DMS114 treated with DMSO at 0.1 percent for 48 hours (cell line): Measurements from ENCODE around the gene SH3GL3.
A peak's percentile ranks its signal among the peaks of the same experiment; 100 is the strongest.

ENCODE experiments used
- DNase-seq: peaks from one replicate; lab custom pipeline; 2025; ENCODE audit not compliant: unreplicated experiment; lab: John Stamatoyannopoulos, UW

Gene SH3GL3

DNA sequence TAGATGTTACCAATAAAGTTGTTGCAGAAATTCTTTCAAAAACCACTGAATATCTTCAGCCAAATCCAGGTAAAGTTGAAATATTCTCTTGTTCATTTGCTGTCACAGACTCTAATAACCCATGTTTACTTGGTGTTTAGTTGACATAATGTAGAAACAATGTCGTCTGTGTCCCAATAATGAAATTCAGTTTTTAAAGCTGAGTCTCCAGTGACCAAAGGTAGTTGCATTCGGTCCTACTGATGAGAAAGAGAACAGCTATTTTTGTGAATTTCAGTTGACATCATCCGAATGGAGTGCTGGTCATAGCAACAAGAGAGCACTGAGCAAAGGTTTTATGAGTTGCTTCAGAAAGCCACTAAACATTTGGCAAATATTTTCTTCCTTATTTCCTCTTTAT lies 118.0 kb downstream of the SH3GL3 start:
- no peak for DNase-seq

- peak; percentile 41 for DNase-seq
Measured at GRCh38 chr15:83565553-83566159, 118.5 kb downstream of the SH3GL3 start.

- no peak for DNase-seq
Measured at GRCh38 chr15:83567318-83567717, 120.2 kb downstream of the SH3GL3 start.

- DNase-seq = no peak
Measured at GRCh38 chr15:83569341-83569740, 122.2 kb downstream of the SH3GL3 start.

DNA sequence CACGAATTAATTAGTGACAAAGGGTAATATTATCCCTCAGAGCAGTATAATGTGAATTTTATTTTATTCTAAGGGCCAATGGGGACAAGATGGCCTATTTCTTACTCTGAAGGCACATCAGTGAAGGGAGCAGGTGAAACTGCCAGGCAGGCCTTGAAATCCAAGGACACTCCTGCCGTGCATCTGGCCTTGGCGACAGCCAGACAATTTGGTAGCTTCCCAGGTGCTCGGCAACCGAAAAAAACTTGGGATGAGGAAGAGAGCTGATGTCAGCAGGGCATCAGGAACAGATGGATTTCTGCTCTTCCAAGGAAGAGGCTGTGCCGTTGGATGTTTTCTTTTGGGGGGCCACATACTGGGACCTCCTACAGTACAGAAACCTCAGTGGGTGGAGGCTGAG lies 123.6 kb downstream of the SH3GL3 start:
- no peak for DNase-seq

- DNase-seq = peak; percentile 30
Measured at GRCh38 chr15:83571820-83572707, 124.9 kb downstream of the SH3GL3 start.

GRCh38 chr15:83574345-83574744 lies 127.2 kb downstream of the SH3GL3 start:
- DNase-seq = no peak

DNA sequence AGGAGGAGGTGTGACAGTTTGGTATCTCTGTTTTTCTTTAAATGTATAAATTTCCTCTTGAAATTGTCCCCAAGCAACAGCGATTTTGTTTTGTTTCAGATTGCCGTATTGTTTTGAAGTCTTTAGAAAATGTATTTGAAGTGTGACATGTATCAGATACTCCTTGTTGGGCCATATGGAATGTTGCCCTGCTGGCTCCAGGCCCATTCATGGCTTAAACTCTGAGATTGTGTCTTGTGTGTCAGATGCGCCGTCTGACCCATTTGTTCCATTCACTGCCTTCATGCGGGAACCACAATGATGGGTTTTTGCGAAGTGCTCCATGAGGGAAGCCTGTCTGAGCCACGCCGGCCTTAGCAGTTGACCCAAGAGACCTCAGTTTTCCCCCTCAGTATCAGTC lies 131.6 kb downstream of the SH3GL3 start:
- no peak for DNase-seq

- no peak for DNase-seq
Measured at GRCh38 chr15:83581381-83581780, 134.2 kb downstream of the SH3GL3 start.

DNA sequence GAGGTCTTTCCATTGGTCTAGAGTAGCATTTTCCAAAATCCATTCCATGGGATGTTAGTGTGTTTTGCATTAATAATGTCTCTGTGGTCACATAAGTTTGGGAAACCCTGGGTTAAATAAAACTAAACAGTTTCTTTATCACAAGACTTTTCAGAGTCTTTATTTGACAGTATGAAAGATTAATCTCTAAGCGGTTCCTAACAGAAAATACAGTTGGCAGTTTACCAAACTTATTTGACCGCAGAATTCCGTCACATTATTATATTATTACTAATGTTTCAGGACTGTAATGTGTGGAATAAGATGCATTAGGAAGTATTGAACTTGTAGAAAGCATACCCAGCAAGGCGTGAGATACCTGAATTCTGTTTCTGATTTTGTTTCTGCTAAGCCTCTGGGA lies 135.2 kb downstream of the SH3GL3 start:
- DNase-seq = no peak

DNA sequence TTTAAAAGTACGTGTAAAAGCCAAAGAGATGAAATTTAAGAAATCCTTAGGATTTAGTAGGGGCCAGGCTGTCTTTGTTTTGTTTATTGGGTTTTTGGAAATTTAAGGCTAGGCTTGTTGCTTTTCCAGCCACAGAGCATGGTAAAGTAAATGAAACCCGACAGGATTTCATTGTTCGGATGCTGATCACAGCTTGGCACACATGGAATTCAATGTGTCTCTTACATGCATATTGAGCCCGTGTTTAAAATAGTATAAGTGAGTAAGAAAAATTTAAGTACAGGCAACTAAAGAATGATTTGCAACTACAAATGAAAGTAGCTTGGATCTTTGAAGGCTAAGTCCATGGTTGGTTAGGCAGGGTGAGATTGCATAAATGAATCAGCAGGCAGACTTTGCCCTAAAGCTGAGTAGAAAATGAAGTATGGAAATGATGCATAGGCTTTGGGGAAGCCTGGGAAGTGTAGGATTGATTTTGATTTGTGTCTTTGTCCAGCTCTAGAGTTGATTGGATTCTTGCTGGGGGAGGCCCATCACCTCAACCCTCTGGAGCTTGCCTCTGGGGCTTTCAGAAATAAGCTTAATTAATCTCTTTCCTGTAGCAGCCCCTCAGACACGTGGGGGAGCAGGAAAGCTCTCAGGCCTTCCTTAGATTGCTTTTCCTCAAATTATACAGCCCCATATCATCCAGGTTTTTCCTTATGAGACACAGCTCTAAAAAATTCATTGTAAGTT lies 138.6 kb downstream of the SH3GL3 start:
- DNase-seq = no peak

DNA sequence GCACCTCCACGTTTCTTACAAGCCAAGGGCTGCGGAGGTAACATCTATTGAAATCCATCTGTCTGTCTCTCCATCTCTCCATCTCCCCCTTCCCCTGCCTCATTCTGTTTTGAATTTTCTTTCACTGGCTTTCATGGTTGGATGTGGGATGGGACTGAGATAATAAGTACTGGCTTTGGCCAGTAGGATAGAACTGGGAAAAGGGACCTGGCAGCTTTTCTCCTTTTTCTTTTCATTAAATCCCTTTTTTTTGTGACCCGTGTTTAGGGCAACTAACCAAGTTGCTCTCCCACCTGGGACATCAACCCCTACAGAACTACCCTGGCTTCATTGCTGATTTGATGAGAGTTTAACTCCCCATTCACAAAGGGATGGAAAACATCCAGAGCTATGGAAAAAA lies 139.9 kb downstream of the SH3GL3 start:
- no peak for DNase-seq

DNA sequence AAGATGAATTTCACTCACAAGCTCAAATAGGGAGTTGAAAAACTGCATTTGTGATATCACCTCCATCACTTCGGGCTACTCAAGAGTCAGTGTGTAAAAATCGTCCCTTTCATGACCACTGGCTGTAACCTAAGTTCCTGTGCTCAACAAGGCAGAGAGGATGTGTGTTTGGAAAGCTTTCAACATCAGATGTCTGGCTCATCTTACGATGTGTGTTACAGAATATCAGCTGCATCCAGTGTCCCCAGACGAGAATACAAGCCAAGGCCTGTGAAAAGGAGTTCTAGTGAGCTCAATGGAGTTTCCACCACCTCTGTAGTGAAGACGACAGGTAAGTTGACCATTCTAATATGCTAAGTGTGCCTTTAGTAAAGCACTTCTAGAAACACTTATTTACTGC lies 141.3 kb downstream of the SH3GL3 start:
- DNase-seq = no peak

DNA sequence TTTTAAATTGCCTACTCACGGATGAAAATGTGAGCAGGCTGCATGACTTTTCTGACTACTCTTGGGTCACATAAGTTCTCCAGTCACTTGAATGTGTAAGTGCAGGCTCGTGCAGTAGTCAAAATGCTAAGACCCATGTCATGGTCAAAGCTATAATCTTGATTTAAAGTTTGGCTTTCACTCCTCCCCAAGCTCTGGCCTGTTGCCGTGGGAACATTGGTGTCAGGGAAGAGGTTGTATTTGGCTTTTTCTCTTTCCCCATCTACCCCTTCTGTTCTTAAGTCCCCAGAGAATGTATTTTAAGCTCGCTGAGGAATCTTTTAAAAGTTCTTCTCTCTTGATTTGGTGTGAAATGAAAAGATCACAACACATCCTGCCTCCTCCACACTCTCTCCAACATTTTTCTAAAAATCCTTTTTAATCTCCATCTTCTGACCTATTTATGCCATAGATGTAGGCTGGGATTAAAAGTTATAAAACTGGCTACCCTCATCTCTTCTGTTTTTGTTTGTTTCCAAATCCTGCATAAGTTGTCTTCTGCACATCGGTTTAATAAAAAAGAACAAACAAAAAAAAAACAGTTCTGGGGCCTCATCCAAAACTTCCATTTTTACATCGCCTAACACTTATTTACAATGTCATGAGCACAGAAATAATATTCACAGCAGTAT lies 145.4 kb downstream of the SH3GL3 start:
- no peak for DNase-seq

DNA sequence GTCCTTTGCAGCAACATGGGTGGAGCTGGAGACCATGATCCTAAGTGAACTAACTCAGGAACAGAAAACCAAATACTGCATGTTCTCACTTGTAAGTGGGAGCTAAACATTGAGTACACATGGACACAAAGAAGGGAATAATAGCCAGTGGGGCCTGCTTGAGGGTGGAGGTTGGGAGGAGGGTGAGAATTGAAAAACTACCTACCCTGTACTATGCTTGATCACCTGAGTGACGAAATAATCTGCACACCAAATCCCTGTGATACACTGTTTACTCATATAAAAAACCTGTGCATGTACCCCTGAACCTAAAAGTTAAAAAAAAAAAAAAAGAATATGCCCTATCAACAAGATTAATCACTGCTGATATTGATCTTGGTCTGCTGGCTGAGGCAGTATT lies 148.1 kb downstream of the SH3GL3 start:
- no peak for DNase-seq

DNA sequence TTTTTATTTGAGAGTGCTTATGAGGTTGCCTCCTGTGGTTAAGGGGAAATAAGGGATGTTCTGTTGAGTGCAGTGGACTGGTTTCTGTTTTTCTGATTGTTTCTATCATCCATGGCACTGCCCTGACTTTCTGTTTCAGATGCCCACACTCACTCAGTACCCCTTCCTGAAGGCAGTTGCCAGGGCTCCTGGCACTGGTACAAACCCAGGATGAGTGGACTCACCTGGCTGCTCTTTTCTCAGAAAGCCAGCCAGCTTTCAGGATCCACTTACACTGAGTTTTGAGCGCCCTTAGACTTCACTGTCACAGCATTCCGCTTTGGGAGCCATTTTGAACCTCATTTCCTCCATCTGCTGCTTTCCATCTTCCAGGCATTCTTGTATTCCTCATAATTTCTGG lies 150.9 kb downstream of the SH3GL3 start:
- no peak for DNase-seq

- DNase-seq = no peak
Measured at GRCh38 chr15:83602021-83602420, 154.9 kb downstream of the SH3GL3 start.

DNA sequence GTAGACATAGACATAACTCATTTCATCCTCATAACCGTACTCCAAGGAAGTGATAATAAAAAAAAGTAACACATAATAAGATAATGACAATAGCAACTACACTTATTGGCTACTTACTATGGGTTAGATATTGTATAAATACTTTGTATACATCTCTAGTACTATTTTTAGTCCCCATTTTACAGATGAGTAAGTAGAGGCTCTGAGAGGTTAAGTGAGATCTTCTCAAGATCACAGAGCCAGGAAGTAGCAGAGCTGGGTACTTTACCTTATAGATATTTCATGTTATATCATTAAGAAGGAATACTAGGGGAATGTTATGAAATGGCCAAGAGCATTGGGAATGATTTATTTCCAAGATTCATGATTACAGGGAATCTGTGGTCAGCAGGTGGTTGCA lies 157.4 kb downstream of the SH3GL3 start:
- no peak for DNase-seq

DNA sequence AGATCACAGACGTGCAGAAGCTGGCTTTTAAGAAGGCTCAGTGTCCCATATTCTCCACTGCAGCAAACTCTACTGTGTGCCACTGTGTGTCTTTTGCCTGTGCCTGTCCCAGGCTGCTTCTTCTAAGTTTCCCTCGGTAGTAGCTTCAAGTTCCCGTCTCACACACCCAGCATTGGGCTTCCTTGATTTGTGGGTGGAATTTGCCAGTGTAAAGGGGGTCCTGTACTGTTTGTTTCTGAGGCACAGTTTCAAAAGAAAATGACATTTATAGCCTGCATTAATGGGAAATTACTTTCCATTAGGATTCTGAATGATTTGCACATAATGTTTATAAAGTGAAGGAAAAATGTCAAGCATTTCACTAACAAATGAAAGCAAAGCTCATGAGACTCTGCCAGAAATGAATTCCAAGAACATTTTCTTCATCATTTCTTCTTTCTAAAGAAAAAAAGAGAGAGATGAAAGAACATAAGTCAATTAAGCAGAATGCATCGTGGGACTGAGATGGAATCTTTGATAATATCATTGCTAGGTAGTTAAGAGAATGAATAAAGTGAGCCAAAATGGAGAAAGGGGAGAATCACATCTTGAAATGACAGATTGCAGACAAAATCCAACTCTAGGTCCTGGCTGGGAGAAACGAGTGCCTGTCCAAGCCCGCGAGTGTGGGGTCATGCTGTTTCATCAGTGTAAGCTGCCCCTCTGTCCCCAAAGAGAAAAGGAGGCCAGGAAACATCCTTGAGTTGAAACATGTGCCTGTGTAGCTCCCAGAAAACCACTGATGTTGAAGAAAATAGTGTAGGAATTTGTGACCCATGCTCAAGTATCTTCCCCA lies 158.2 kb downstream of the SH3GL3 start:
- no peak for DNase-seq

DNA sequence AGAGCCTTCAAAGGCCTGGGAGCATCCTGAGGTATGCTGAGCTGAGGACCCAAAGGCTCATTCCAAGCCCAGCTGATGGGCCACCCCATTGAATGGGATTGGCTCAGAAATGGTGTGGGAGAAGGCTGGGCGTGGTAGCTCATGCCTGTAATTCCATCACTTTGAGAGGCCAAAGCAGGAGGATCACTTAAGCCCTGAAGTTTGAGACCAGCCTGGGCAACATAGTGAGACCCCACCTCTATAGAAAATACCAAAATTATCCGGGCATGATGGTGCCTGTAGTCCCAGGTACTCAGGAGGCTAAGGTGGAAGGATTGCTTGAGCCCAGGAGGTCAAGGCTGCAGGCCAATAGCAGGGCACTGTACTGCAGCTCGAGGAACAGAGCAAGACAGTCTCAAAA lies 163.0 kb downstream of the SH3GL3 start:
- DNase-seq = no peak
